Frontal cortex (tissue), 4 donors: ENCODE results near the gene UCN3. TPM values are rescaled to one million over a fixed set of nuclear protein-coding genes. Genes with fewer than 3 reads are reported as not detected.

ENCODE experiments used
- DNase-seq, 2 donors: peaks; one replicate each; pipeline ENCODE4 v3.0.0; 2012; ENCODE audit warnings: low spot score in 2 of 2
- FAIRE-seq: peaks from 2 replicates; lab custom pipeline; 2012; peaks lifted over from hg19 to GRCh38; lab: Jason Lieb, UNC
- total RNA-seq: library from RNA; depleted of rRNA; stranded (reverse); fragments of >200 nt; gene quantifications from one replicate; pipeline ENCODE4 v1.2.3, GENCODE V29; 2014
- donor health status: control.
- donor health status: control.
- donor health status: control.

Gene UCN3, protein sequence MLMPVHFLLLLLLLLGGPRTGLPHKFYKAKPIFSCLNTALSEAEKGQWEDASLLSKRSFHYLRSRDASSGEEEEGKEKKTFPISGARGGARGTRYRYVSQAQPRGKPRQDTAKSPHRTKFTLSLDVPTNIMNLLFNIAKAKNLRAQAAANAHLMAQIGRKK
- total RNA-seq = not detected

DNA sequence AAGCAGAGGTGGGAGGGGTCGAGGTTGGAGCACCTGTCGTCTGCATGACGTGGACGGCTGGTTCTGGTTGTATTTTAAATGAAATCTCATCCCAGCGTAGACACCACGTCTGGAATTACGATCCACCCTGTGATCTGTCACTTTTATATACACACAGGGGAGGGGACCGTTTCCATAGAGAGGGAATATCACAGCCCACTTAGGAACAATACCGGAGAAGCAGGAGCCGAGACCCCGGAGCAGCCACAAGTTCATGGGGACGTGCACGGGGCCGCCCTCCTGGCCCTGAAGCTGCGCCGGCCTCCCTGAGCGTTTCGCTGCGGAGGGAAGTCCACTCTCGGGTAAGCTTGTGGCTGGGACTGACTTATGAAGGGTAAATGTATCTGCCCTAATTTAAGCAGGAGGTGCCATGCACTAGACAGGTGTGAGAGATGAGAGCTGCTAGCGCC is at the start of gene UCN3:
Gene UCN3, plus strand, starts transcription at position 77 of the 449 bp plus-strand sequence. CDS start 8,755 bp downstream, outside the sequence.
- no peak for FAIRE-seq
- DNase-seq = no peak

DNA sequence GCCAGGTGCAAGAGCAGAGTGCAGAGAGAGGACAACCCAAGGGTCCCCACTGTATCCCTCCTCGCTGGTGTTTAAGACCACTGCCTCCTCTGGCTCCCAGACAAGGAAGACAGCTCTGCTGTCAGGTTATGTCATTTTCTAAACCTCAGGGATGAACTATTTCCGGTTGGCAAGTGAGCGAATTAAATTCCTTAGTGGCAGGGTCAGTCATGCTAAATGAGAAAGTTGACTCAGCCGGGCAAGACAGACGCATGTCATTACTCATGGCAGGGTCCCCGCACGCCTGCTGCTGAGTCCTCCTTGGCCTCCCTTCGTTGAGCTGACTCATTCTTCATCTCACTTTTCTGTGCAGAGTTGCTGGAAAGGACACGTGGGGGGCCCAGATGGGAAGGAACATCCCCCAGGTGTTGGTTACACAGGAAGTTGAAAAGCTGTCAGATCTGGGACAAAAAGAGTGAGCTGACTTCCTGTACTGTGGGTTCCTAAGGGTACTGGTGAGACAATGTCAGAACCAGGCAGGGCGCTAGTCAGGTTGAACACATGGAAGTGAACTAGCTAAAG is 47.1 kb upstream of the UCN3 start:
- no peak for FAIRE-seq
- no peak for DNase-seq

DNA sequence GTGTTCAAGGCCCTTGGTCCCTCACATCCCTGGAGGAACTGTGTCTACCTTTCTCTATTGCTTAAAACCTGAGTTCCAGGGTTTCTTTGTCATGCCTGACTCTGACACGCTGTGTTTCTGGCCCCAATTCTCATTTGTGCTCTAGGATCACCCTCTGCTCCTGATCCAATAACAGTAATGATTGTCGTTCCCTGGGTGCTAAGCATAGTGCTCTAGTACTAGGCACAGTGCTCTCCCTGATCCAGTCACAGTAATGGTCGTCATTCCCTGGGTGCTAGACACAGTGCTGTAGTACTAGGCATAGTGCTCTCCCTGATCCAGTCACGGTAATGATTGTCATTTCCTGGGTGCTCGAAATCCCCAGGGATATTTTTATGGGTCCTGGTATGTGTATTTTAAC is 46.6 kb upstream of the UCN3 start:
- no peak for FAIRE-seq
- no peak for DNase-seq

DNA sequence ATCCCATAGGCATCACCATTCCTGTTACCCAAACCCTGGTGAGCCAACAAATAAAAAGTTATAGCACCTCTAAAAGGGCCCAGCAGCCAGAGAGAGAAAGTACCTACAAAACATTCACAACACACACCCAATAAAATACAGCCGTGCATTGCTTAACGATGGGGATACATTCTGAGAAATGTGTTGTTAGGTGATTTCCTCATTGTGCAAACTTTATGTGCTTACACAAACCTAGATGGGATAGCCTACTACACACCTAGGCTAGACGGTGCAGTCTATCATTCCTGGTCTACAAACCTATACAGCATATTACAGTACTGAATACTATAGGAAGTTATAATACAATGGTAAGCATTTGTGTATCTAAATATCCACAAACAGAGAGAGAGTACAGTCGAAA is 44.9 kb upstream of the UCN3 start:
- FAIRE-seq (no peak), DNase-seq (no peak)

DNA sequence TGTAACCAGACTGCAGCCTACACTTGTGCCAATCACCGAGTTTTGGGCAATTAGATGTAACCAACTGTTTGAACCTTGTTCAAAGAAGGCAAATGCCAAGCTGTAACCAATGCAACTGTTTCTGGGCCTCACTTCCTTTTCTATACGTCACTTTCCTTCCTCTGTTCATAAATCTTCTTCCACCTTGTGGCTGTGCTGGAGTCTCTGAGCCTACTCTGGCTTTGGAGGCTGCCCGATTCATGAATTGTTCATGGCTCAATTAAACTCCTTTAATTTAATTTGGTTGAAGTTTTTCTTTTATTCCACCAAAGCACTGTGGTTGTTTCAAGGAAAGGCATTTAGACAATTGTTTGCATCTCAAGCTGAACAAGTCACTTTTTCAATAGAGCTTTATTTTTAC is 43.5 kb upstream of the UCN3 start:
- DNase-seq (no peak), FAIRE-seq (no peak)

DNA sequence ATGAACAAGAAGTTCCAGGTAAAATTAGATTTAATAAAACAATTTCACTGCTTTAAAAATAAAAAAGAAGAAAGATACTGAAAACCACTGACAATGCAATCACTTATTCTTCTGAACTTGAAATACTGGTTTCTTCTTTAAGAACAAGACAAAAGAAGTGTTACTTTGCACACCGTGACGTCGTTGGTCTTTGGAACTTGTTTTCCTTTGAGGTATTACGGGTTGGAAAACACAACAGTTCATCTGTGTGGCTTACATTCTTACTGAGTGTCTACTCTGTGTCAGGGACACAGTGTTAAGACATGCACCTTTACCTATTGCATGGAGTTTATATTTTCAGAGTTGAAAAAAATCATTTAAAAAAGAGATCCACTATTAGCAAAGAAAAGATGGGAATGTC is 41.3 kb upstream of the UCN3 start:
- DNase-seq = no peak
- no peak for FAIRE-seq

DNA sequence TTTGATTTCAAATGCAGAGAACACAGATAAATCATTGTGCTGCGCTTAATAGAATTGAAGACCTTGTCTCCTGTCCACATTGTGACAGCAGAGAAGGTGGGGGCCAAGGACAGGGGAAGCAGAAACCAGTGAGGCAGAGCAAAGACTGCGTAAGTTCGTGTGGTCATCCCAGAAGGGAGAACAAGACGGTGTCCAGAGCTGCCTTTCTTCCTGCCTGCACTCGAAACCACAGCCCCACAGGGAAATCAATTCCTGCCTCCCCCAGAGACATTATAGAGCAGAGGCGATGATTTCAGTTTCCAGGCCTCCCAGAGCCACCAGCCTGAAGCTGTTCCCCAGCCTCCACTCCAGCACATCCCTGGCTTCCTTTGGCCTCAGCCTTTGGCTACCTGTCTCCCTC is 39.7 kb upstream of the UCN3 start:
- no peak for DNase-seq
- FAIRE-seq = no peak

DNA sequence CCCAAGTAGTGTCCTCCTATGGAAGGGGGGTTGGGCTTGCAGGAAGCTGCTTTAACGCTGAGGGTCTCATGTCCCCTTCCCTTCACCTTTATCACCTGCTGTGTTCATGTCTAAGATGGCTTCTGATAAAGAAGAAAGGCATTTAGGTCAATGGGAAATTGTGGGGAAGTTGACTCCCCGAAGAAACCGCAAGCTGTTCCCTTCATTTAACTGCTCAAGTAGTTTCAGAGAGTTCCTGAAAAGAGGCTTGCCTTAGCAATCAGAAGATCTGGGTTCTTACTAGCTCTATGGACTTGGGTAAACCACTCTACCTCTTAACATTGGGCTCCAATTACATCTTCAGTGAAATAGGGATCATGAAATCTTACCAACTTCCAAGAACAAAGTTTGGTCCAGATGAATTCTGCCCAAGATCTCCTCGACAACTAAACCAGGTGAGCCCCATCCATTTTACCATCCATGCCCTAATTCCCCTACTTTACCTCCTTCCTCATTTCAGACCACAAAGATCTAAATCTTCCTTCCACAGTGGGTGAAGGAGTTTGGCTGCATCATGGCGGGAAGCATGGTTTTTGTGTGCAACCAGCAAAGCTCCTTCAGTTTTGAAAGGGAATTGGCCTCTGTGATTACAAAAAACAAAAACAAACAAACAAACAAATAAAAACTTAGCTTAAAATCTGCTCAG is 30.4 kb upstream of the UCN3 start:
- DNase-seq (no peak), FAIRE-seq (no peak)

DNA sequence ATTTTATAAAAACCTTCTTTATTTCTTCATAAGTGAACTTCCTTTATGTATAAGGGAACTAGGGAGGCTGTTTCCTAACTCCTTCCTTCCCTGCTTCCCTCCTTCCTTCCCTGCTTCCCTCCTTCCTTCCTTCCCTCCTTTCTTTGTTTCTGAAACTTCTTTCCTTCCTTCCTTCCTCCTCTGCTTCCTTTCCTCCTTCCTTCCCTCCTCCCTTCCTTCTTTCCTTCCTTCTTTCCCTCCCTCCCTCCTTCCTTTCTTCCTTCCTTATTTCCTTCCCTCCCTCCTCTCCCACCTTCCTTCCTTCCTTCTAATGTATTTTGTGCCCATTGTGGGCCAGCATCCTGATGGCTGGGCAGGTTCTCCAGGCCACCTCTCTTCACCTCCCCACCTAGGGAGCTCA is 26.8 kb upstream of the UCN3 start:
- FAIRE-seq = no peak
- DNase-seq = no peak

DNA sequence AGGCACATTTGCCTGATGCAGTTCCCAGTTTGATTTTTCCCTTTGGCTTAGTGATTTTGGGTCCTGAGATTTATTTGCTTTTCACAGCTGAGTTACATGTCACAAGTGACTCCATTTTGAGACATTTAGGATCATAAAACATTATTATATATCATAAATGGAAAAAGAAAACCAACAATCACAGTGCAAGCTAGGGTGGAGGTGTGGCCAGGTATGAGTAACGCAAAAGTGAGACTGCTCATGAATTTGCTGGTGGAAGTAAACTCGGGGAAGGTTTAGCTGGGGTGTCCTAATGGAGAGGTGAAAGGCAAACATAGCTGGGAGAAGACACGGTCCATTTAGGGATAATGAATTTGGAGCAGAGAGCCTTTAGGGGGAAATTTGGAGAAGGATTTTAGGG is 21.7 kb upstream of the UCN3 start:
- DNase-seq = no peak
- no peak for FAIRE-seq

DNA sequence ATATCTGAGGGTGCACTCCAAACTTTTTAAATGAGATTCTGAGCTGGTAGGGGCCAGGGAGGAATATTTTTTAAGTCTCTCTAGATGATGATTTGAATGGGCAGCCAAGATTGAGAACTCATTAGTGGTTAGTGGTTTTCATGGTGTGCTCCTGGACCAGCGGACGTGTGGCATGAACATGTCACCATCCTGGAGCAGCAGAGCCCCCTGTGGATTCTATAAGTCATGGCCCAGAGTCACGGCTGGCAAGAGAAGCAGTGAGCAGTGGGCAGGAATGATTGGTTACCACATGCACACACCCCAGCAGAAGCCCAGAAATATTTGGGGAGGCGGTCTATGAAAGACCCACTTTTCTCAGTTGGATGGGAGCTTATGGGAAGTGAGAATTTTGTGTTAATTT is 21.2 kb upstream of the UCN3 start:
- DNase-seq (no peak), FAIRE-seq (no peak)

DNA sequence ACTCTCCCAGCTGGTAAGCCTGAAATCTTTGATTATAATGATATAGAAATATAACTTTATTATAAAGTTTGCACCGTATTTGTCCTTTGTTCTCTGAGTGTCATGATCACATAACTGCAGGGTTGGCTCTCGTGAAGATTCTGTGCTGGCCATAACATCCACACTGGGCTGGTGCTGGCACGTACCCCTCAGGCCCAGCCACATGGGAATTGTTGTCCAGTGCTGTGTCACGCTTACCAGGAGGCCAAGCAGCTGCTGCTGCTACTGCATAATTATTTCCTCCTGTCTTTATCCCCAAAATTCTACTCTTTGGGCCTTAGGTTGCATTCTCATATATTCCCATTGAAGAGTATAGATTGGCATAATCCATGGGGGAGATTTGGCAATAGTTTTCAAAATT is 20.8 kb upstream of the UCN3 start:
- DNase-seq (no peak), FAIRE-seq (no peak)

DNA sequence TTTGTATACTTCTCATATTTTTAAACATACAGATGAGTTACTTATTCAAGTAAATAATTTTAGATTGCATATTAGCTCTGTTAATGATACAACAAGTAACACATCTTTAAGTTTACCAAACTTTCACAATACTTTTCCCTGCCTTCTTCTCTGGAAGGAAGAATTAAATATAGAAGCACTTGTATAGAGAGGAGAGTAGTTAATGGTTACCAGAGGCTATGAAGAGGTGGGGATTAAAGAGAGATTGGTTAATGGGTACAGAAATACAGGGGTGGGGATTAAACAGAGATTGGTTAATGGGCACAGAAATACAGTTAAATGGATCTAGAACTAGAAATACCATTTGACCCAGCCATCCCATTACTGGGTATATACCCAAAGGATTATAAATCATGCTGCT is 20.0 kb upstream of the UCN3 start:
- DNase-seq (no peak), FAIRE-seq (no peak)

DNA sequence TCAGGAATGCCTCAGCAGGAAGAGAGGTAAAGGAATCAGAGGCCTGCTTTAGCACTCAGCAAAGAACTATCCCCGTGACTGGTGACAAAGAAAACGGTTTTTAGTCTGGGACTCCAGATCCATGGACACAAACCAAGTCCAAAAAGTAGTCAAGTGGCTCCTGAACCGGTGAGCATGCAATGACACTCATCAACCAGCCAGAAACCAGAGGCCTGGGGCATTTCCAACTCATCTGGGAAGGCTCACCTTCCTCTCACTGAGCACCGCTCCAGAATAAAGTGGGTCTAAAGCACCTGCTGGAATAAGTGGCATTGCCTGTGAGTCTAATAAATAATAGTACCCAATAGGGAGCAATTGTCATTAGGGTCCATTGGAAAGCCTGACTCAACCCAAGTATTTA is 17.9 kb upstream of the UCN3 start:
- no peak for DNase-seq
- FAIRE-seq = no peak

DNA sequence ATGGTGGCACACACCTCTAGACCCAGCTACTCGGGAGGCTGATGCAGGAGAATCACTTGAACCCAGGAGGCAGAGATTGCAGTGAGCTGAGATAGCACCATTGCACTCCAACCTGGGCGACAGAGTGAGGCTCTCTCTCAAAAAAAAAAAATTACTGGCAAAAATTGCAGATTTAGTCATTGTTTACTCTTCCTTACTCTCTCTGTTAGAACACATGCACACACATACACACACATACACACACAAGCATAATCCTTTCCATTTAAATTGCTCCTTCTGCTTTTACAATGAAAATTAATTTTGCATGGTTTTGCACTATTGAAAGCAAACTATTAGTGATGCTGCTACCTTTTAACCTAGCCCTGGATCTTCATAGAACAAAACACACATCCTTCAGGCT is 15.4 kb upstream of the UCN3 start:
- no peak for FAIRE-seq

DNA sequence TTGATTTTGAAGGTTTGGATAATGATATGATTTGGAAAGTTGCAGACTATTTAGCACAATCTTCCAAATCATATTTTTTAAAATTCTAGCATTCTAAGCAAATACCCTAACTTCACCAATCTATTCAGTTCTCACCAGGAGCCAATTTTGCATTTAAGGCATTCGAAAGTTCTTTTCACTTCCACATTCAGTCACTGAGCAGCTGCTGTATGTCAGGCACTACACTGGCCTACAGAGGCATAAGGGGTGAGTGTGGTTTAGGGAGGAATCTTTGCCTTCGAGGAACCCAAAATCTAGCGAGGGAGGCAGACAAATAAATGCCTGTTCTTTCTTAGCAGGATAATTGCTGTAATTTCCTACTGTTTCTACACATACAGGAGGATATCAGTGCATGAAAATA is 10.7 kb upstream of the UCN3 start:
- DNase-seq (no peak), FAIRE-seq (no peak)

More for the DNA sequence above, 15.4 kb upstream of the UCN3 start:
- no peak for DNase-seq

DNA sequence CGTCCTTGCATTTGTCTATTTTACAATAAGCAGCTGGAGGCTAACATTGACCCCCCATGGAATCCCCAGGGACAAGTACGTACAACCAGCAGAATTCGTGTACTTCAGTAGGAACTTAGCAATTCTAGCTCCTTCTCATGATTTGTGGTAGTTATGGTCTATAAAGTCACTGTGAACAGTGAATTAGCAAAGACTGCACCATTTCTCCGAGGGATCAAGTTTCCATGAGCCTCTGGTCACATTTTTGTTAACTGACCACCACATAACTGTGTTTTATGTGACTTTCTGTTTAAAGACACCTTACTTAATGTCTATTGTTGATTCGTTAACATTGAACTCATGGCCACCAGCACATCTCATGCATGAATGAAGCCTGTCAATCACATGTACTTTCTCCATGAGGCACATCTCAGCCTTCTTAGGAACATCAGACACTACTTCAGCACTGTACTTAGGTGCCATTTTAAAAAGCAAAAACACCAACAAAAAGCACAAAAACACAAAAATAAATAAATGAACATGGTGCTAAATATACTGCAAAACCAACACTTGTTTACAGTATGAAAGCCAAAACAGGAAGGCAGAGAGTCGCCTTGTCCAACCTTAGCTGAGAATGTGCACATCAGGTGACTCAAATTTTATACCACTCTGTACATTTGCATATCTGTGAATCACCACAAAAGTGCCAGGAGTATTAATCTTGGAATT is 9.0 kb upstream of the UCN3 start:
- no peak for FAIRE-seq

DNA sequence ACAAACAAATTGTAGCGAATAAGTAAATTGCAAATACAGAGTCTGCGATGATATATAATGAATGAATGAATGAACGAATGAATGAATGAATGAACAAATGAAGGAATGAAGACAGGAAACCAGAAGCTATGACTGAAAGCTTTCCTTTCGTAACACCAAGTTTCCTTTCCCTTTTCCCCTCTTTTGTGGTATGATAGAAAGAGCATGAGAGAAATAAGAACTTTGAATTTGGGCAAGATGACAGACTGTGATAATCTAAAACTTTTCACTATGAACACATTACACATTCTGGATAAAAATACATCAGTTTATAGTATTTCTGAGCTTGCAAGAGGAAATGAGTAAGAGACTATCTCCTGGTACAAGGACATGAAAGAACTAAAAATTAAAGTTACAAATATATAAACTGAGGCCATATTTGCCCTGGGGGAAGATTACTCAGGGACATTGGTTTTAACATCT is 8.4 kb upstream of the UCN3 start:
- no peak for FAIRE-seq
- DNase-seq = no peak

More for the DNA sequence above, 9.0 kb upstream of the UCN3 start:
- no peak for DNase-seq

DNA sequence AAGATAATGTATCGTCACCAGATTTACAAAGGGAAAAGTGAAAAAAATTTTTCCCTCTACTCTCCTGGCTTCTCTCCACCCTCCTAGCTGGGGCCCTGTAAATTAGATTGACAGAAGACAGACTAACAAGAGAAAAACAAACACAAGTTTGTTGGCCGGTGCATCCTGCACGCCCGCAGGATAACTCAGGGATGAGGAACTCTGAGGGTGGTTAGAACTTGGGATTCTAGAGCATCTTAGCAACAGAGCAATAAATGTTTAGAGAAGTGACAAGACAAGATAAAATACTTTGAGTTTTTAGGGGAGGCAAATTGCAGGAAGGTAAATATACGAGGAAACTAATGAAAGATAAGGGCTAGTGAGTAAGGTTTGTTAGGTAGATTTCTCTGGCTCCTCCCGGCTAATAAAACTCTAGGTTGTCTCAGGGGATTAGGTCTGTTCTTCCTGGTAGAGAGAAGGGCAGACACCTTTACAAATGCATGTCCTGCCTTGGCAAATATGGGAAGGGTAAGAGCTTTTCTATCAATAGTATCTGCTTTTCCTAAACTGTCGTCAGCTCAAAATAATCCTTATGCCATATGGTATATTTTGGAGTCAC is 4.3 kb upstream of the UCN3 start:
- DNase-seq (no peak), FAIRE-seq (no peak)

DNA sequence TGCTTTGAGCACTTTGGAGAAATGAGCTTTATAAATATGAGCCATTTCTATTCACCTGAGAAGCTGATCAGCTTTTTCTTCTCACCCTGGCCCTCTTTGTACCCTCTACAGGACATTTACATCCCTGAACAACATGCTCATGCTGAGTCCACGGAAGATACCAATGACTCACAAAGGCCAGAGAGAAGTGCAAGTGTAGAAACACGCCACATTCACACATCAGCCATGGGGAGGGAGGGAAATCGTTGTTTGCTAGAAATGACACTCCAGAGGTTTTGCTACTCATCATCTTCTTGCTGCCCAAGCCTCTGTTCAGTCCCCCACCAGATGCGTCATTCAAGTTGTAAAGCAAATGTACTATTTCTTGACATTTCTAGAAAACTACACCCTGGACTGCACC is 2.8 kb upstream of the UCN3 start:
- DNase-seq (no peak), FAIRE-seq (no peak)

DNA sequence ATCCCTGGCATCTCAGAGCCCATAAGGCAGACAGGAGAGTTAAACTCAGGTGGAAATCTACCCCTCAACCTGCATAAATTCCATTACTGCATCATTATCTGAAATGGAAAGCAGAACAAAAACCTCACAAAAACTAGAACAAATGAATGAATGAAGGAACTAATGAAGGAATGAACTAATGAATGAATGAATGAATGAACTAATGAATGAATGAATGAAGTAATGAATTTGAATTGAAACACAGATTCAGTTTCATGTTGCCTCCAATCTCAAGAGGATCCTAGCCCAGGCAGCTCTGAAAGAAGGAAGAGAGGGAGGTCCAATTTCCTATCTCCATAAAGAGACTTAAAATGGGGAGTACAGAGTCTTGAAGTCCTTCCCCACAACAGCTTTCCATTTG is 1.9 kb upstream of the UCN3 start:
- FAIRE-seq = no peak
- DNase-seq = no peak
